ENCODE measurements around the gene CYP2C18. TPM values are rescaled to one million over a fixed set of nuclear protein-coding genes. Genes with fewer than 3 reads are reported as not detected.

CYP2C18 gene
- total and polyA plus RNA-seq, 2 experiments from 2014 or later, result 17.2 to 19.5 TPM

- H2AFZ ChIP-seq, result no peak overlapping the region
- H3K4me2 ChIP-seq, result no peak overlapping the region
- no peaks in the 10 kb centered on the region for H3K9me3 ChIP-seq (ENCODE audit: low read depth)
- no peaks in the 10 kb centered on the region for H3K36me3 ChIP-seq (replicated peaks; ENCODE audit: insufficient read depth, low read depth)
- no peaks in the 10 kb centered on the region for H3K27me3 ChIP-seq
- H3K9me2 ChIP-seq (replicated peaks; ENCODE audit: insufficient read depth), result no peaks in the 10 kb centered on the region
- H3K79me2 ChIP-seq, result peaks cover 8% of the 10 kb centered on the region
- 94% methylated on average over 11 of the region's 11 CpGs for WGBS (ENCODE audit: low lambda C conversion rate, missing lambda C conversion rate)
- no peaks in the 10 kb centered on the region for H3K4me1 ChIP-seq (ENCODE audit: insufficient read depth)
- H4K20me1 ChIP-seq (ENCODE audit: insufficient read depth, poor library complexity, severe bottlenecking), result no peaks in the 10 kb centered on the region
- no peak for DNase-seq (ENCODE audit: low spot score)
- H3K27ac ChIP-seq, result no peak overlapping the region
- no peak overlapping the region for H3K4me3 ChIP-seq
- TF ChIP-seq EZH2 (IDR thresholded peaks at IDR 0.05; ENCODE audit: borderline replicate concordance) (no peak), EZH2phosphoT487 (IDR thresholded peaks at IDR 0.05; ENCODE audit: low read depth, severe bottlenecking, unreplicated experiment) (no peak), CTCF (IDR thresholded peaks at IDR 0.05; ENCODE audit: poor library complexity) (no peak)
These were observed 4.2 kb downstream of the CYP2C18 start for GRCh38 chr10:94687625-94688248.

GRCh38 chr10:94706089-94706488 lies 22.6 kb downstream of the CYP2C18 start:
- no peaks in the 10 kb centered on the region for H4K20me1 ChIP-seq (ENCODE audit: insufficient read depth, poor library complexity, severe bottlenecking)

GRCh38 chr10:94710578-94710977 lies 27.0 kb downstream of the CYP2C18 start:
- TF ChIP-seq CTCF (IDR thresholded peaks at IDR 0.05; ENCODE audit: poor library complexity), result no peak
- TF ChIP-seq EZH2phosphoT487 (IDR thresholded peaks at IDR 0.05; ENCODE audit: low read depth, severe bottlenecking, unreplicated experiment), result no peak
- no peak for TF ChIP-seq EZH2 (IDR thresholded peaks at IDR 0.05; ENCODE audit: borderline replicate concordance)
- Histone ChIP-seq H3K4me3 (no peak overlapping the region), H4K20me1 (ENCODE audit: insufficient read depth, poor library complexity, severe bottlenecking) (no peaks in the 10 kb centered on the region), H3K27ac (no peak overlapping the region), H3K9me2 (replicated peaks; ENCODE audit: insufficient read depth) (no peaks in the 10 kb centered on the region), H3K27me3 (no peaks in the 10 kb centered on the region), H3K36me3 (replicated peaks; ENCODE audit: insufficient read depth, low read depth) (no peaks in the 10 kb centered on the region), H3K79me2 (no peaks in the 10 kb centered on the region), H3K9me3 (ENCODE audit: low read depth) (no peaks in the 10 kb centered on the region), H2AFZ (no peak overlapping the region), H3K4me1 (ENCODE audit: insufficient read depth) (no peaks in the 10 kb centered on the region), H3K4me2 (no peak overlapping the region)
- no peak for DNase-seq (ENCODE audit: low spot score)

More at GRCh38 chr10:94706089-94706488, 22.6 kb downstream of the CYP2C18 start:
- Histone ChIP-seq H3K9me3 (ENCODE audit: low read depth) (no peaks in the 10 kb centered on the region), H3K36me3 (replicated peaks; ENCODE audit: insufficient read depth, low read depth) (no peaks in the 10 kb centered on the region), H3K9me2 (replicated peaks; ENCODE audit: insufficient read depth) (no peaks in the 10 kb centered on the region), H3K4me1 (ENCODE audit: insufficient read depth) (no peaks in the 10 kb centered on the region), H3K4me3 (no peak overlapping the region), H3K27me3 (no peaks in the 10 kb centered on the region), H3K79me2 (no peaks in the 10 kb centered on the region), H2AFZ (no peak overlapping the region), H3K27ac (no peak overlapping the region), H3K4me2 (no peak overlapping the region)
- DNase-seq (ENCODE audit: low spot score), result no peak
- WGBS (ENCODE audit: low lambda C conversion rate, missing lambda C conversion rate), result 83% methylated on average over 1 of the region's 1 CpG
- TF ChIP-seq EZH2 (IDR thresholded peaks at IDR 0.05; ENCODE audit: borderline replicate concordance) (no peak), EZH2phosphoT487 (IDR thresholded peaks at IDR 0.05; ENCODE audit: low read depth, severe bottlenecking, unreplicated experiment) (no peak), CTCF (IDR thresholded peaks at IDR 0.05; ENCODE audit: poor library complexity) (no peak)

GRCh38 chr10:94725871-94726270 lies 42.3 kb downstream of the CYP2C18 start:
- no peak for DNase-seq (ENCODE audit: low spot score)
- TF ChIP-seq EZH2 (IDR thresholded peaks at IDR 0.05; ENCODE audit: borderline replicate concordance) (no peak), EZH2phosphoT487 (IDR thresholded peaks at IDR 0.05; ENCODE audit: low read depth, severe bottlenecking, unreplicated experiment) (no peak), CTCF (IDR thresholded peaks at IDR 0.05; ENCODE audit: poor library complexity) (no peak)

More at GRCh38 chr10:94725871-94726270, 42.3 kb downstream of the CYP2C18 start:
- no peak overlapping the region for H3K4me3 ChIP-seq
- H3K27me3 ChIP-seq, result no peaks in the 10 kb centered on the region
- peaks cover 3% of the 10 kb centered on the region for H3K36me3 ChIP-seq (replicated peaks; ENCODE audit: insufficient read depth, low read depth)
- no peaks in the 10 kb centered on the region for H3K9me2 ChIP-seq (replicated peaks; ENCODE audit: insufficient read depth)
- H3K9me3 ChIP-seq (ENCODE audit: low read depth), result no peaks in the 10 kb centered on the region
- no peaks in the 10 kb centered on the region for H3K4me1 ChIP-seq (ENCODE audit: insufficient read depth)
- no peaks in the 10 kb centered on the region for H4K20me1 ChIP-seq (ENCODE audit: insufficient read depth, poor library complexity, severe bottlenecking)
- no peak overlapping the region for H3K27ac ChIP-seq
- no peaks in the 10 kb centered on the region for H3K79me2 ChIP-seq
- no peak overlapping the region for H3K4me2 ChIP-seq
- H2AFZ ChIP-seq, result no peak overlapping the region
